SK-N-SH (cell line): ENCODE results near the gene TSNAXIP1.

Source experiments
- CTCF ChIP-seq: fragments of 200-600 bp; sonication (generic); IDR thresholded peaks from 2 replicates; pipeline ENCODE4 v1.6.1; 2017; ENCODE audit warnings: antibody characterized with exemption, mild to moderate bottlenecking, moderate library complexity
- EP300 ChIP-seq, 2 experiments: IDR thresholded peaks; 2 replicates each; pipeline versions ENCODE4 v1.4.0 to v1.6.1; 2012; ENCODE audit warnings: borderline replicate concordance in 1 of 2, low read depth in 1 of 2, low read length in 1 of 2
- IRF3 ChIP-seq: fragments of 150-350 bp; IDR thresholded peaks from 2 replicates; pipeline ENCODE4 v1.6.1; 2016; ENCODE audit warnings: mild to moderate bottlenecking, low read depth, low read length
- MAX ChIP-seq: IDR thresholded peaks from 2 replicates; pipeline ENCODE4 v1.4.0; 2012; ENCODE audit warnings: low read depth
- MEF2A ChIP-seq: IDR thresholded peaks from 2 replicates; pipeline ENCODE4 v1.4.0; 2012; ENCODE audit warnings: low read depth, borderline replicate concordance
- MXI1 ChIP-seq: IDR thresholded peaks from 2 replicates; pipeline ENCODE4 v1.6.1; 2012; ENCODE audit warnings: mild to moderate bottlenecking, low read depth, low read length, improper control_type of control experiment
- PBX3 ChIP-seq: IDR thresholded peaks from 2 replicates; pipeline ENCODE4; 2012
- POLR2AphosphoS5 ChIP-seq: IDR thresholded peaks from 2 replicates; pipeline ENCODE4 v1.6.1; 2012; ENCODE audit warnings: low read depth, low read length
- SMC3 ChIP-seq: IDR thresholded peaks from 2 replicates; pipeline ENCODE4 v1.6.1; 2012; ENCODE audit warnings: low read depth, low read length, improper control_type of control experiment
- TAF1 ChIP-seq: IDR thresholded peaks from 2 replicates; pipeline ENCODE4 v1.6.1; 2012; ENCODE audit warnings: low read depth, mild to moderate bottlenecking, low read length, moderate library complexity, borderline replicate concordance
- TCF12 ChIP-seq: IDR thresholded peaks from 2 replicates; pipeline ENCODE4 v1.4.0; 2012
- USF1 ChIP-seq: IDR thresholded peaks from 2 replicates; pipeline ENCODE4 v1.4.0; 2012; ENCODE audit warnings: low read depth, borderline replicate concordance

- no peak for TF ChIP-seq TAF1
- TF ChIP-seq IRF3 = no peak
- TF ChIP-seq CTCF = no peak
- TF ChIP-seq TCF12 = no peak
- TF ChIP-seq SMC3 = no peak
- no peak for TF ChIP-seq EP300 (IDR thresholded peaks at IDR 0.05; ENCODE audit: borderline replicate concordance in 1 of 2, low read depth in 1 of 2, low read length in 1 of 2)
- TF ChIP-seq POLR2AphosphoS5 = no peak
- TF ChIP-seq MXI1 = no peak
- TF ChIP-seq MEF2A = no peak
- no peak for TF ChIP-seq PBX3
- TF ChIP-seq USF1 = no peak
- TF ChIP-seq MAX = no peak
Observed at GRCh38 chr16:67764158-67764667, 42.5 kb upstream of the TSNAXIP1 start.
